BE2C (cell line): ENCODE measurements around the gene FLNA.
"Not testable (repeated sequence)": the region's sequence is repeated elsewhere in the genome, so short reads cannot be mapped to it uniquely, and the experiment has no call there.

Experiments
- DNase-seq: peaks from one replicate; pipeline ENCODE4 v3.0.0-alpha.2; 2020
- H3K27me3 ChIP-seq: fragments of 250-450 bp; sonication (Bioruptor Pico); 2 replicates; pipeline ENCODE4 v1.5.1; 2020; ENCODE audit warnings: mild to moderate bottlenecking
- H3K36me3 ChIP-seq: fragments of 250-450 bp; sonication (Bioruptor Pico); 2 replicates; pipeline ENCODE4 v1.5.1; 2020; ENCODE audit warnings: mild to moderate bottlenecking
- H3K4me1 ChIP-seq: fragments of 250-450 bp; sonication (Bioruptor Pico); 2 replicates; pipeline ENCODE4 v1.5.1; 2020
- H3K4me3 ChIP-seq: 2 replicates; pipeline ENCODE4 v1.5.1; 2011; ENCODE audit warnings: low read depth, low read length
- H3K9me3 ChIP-seq: fragments of 250-450 bp; sonication (Bioruptor Pico); 2 replicates; pipeline ENCODE4 v1.5.1; 2020
- TF ChIP-seq, protein P1 (sequence below): IDR thresholded peaks from 2 replicates; pipeline ENCODE4 v1.5.1; 2012; ENCODE audit warnings: mild to moderate bottlenecking, low read depth, low read length

Gene FLNA

GRCh38 chrX:154398668-154399526 lies 24.5 kb upstream of the FLNA start:
- TF ChIP-seq, protein P1, sequence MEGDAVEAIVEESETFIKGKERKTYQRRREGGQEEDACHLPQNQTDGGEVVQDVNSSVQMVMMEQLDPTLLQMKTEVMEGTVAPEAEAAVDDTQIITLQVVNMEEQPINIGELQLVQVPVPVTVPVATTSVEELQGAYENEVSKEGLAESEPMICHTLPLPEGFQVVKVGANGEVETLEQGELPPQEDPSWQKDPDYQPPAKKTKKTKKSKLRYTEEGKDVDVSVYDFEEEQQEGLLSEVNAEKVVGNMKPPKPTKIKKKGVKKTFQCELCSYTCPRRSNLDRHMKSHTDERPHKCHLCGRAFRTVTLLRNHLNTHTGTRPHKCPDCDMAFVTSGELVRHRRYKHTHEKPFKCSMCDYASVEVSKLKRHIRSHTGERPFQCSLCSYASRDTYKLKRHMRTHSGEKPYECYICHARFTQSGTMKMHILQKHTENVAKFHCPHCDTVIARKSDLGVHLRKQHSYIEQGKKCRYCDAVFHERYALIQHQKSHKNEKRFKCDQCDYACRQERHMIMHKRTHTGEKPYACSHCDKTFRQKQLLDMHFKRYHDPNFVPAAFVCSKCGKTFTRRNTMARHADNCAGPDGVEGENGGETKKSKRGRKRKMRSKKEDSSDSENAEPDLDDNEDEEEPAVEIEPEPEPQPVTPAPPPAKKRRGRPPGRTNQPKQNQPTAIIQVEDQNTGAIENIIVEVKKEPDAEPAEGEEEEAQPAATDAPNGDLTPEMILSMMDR, result peak; percentile 70
- Histone ChIP-seq H3K4me3 (peak overlapping the region; percentile 81), H3K9me3 (no peaks in the 10 kb centered on the region), H3K36me3 (peaks cover 33% of the 10 kb centered on the region), H3K4me1 (no peaks in the 10 kb centered on the region), H3K27me3 (0 out of 2 replicates have a peak, but pooled peaks cover 2% of the 10 kb centered on the region)
- DNase-seq, result peak; percentile 78

- Histone ChIP-seq H3K9me3 (no peaks in the 10 kb centered on the region), H3K4me1 (no peaks in the 10 kb centered on the region), H3K36me3 (peaks cover 33% of the 10 kb centered on the region), H3K27me3 (0 out of 2 replicates have a peak, but pooled peaks cover 2% of the 10 kb centered on the region), H3K4me3 (peak within 1 kb of the TSS; percentile 81)
- DNase-seq, result peak; percentile 95
- TF ChIP-seq, protein P1, result no peak
Observed at GRCh38 chrX:154397888-154398667, 23.6 kb upstream of the FLNA start, which contains the start of gene RPL10. Gene RPL10 (plus strand): TSS chrX:154398377. CDS start chrX:154398520, 143 bp downstream.

- TF ChIP-seq, protein P1, result no peak
- peak; percentile 79 for DNase-seq
Observed at GRCh38 chrX:154396973-154397887, 22.8 kb upstream of the FLNA start.

GRCh38 chrX:154396363-154396762 lies 21.9 kb upstream of the FLNA start:
- DNase-seq, H3K4me1 ChIP-seq, H3K27me3 ChIP-seq, H3K4me3 ChIP-seq, H3K9me3 ChIP-seq: not testable (repeated sequence)
- H3K36me3 ChIP-seq, result peaks cover 31% of the 10 kb centered on the region

More at GRCh38 chrX:154396973-154397887, 22.8 kb upstream of the FLNA start:
- H3K4me1 ChIP-seq, result no peaks in the 10 kb centered on the region
- no peaks in the 10 kb centered on the region for H3K9me3 ChIP-seq
- H3K36me3 ChIP-seq, result peaks cover 33% of the 10 kb centered on the region
- peak overlapping the region; percentile 81 for H3K4me3 ChIP-seq
- 0 out of 2 replicates have a peak, but pooled peaks cover 2% of the 10 kb centered on the region for H3K27me3 ChIP-seq

DNA sequence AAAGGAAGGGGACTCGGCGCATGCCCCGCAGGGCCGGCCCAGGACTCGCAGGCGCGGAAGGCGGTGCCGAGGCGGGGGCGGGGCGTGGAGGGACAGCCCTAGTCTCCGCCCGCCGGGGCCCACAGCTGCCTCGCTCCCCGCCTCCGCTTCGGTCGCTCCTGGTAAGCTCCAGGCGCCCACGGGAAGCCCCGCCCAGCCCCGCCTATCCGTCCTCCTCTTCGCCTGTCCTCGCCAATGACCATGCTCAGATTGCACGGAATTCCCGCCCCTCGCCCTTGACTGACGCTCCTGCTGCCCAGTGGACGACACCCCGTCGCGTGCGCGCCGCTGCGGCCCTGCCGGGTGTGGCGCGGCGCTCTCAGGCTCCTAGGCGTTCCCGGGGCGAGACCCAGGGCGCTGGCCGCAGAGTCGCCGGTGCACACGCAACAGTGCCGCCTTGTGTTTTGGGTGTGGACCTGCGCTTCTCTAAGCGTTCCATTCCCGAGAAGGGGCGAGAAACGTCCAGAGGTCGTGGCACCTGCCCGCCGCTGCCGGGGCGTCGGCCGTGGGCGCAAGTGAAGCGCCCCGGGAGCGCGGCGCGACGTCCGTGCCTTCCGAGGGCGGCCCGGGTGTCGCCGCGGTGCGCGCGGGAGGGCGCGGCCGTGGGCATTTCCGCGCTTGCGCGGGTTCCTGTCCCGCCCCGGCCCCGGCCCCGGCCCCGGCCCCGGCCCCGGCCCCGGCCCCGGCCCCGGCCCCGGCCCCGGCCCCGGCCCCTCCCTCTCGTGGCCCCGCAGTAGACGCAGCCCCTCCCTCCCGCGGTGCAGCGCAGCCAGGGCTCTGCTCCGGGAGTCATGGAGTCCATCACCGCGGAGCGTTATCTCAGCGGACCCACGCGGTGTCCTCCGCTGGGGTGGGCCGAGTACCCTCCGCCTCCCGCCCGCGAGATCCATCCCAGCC lies 15.6 kb upstream of the FLNA start:
- H3K4me1 ChIP-seq, H3K4me3 ChIP-seq, H3K36me3 ChIP-seq, DNase-seq, H3K9me3 ChIP-seq, H3K27me3 ChIP-seq: not testable (repeated sequence)

GRCh38 chrX:154388649-154389048 lies 14.2 kb upstream of the FLNA start:
- not testable (repeated sequence) for DNase-seq, H3K36me3 ChIP-seq, H3K4me3 ChIP-seq, H3K9me3 ChIP-seq, H3K27me3 ChIP-seq, H3K4me1 ChIP-seq

DNA sequence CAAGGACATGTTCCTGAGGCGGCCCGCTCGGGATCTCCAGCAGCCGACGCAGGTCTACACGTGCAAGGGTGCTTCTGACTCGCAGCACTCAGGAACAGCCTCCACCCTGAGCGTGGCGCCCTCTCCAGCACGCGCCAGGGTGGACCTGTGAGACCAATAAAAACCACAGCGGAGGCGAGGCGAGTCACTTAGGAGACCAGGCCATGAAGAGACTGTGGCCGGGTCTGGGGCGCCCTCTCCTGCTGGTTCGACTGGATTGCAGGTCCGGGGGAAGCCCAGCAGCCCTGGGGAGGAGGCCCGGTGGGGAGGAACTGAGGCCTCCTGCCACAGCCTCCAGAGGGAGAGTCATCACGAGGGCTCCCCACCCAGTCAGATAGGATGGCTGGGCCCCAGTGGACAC lies 13.7 kb upstream of the FLNA start:
- H3K4me1 ChIP-seq, DNase-seq, H3K36me3 ChIP-seq, H3K9me3 ChIP-seq, H3K4me3 ChIP-seq, H3K27me3 ChIP-seq: not testable (repeated sequence)
